GM23248 (cell line): ENCODE results near the gene PJA1. TPM values are rescaled to one million over a fixed set of nuclear protein-coding genes. Genes with fewer than 3 reads are reported as not detected.

Source experiments
- DNase-seq: peaks from one replicate; pipeline ENCODE4 v3.0.0-alpha.2; 2015
- H2AFZ ChIP-seq: fragments of 200-600 bp; sonication (generic); 2 replicates; pipeline ENCODE4 v1.6.1; 2016; ENCODE audit warnings: antibody characterized with exemption
- H3F3A ChIP-seq: fragments of 200-600 bp; sonication (generic); 2 replicates; pipeline ENCODE4 v1.6.1; 2016; ENCODE audit warnings: mild to moderate bottlenecking, antibody characterized with exemption, mixed run types; ENCODE audit not compliant: insufficient read depth
- H3K27ac ChIP-seq: fragments of 200-600 bp; sonication (generic); 2 replicates; pipeline ENCODE4 v1.5.1; 2016; ENCODE audit warnings: mild to moderate bottlenecking
- H3K27me3 ChIP-seq: fragments of 200-600 bp; sonication (generic); replicated peaks from 2 replicates; pipeline ENCODE4 v1.6.1; 2016; ENCODE audit warnings: mild to moderate bottlenecking; ENCODE audit not compliant: insufficient read depth
- H3K36me3 ChIP-seq: fragments of 200-600 bp; sonication (generic); 2 replicates; pipeline ENCODE4 v1.6.1; 2016; ENCODE audit warnings: low read depth, mild to moderate bottlenecking
- H3K4me1 ChIP-seq: fragments of 200-600 bp; sonication (generic); 2 replicates; pipeline ENCODE4 v1.6.1; 2016; ENCODE audit warnings: mild to moderate bottlenecking; ENCODE audit not compliant: insufficient read depth
- H3K4me2 ChIP-seq: fragments of 200-600 bp; sonication (generic); one replicate; pipeline ENCODE4 v1.6.1; 2016; ENCODE audit warnings: mild to moderate bottlenecking; ENCODE audit not compliant: unreplicated experiment
- H3K4me3 ChIP-seq: fragments of 200-600 bp; sonication (generic); 2 replicates; pipeline ENCODE4 v1.5.1; 2016; ENCODE audit warnings: mild to moderate bottlenecking
- H3K79me2 ChIP-seq: fragments of 200-600 bp; sonication (generic); 2 replicates; pipeline ENCODE4 v1.6.1; 2016; ENCODE audit warnings: mild to moderate bottlenecking; ENCODE audit not compliant: insufficient read depth
- H3K9ac ChIP-seq: fragments of 200-600 bp; sonication (generic); 2 replicates; pipeline ENCODE4 v1.6.1; 2016; ENCODE audit warnings: mild to moderate bottlenecking
- H3K9me2 ChIP-seq: fragments of 200-600 bp; sonication (generic); 2 replicates; pipeline ENCODE4 v1.6.1; 2016; ENCODE audit warnings: mixed run types, mild to moderate bottlenecking, moderate library complexity; ENCODE audit not compliant: insufficient read depth
- H3K9me3 ChIP-seq: fragments of 200-600 bp; sonication (generic); one replicate; pipeline ENCODE4 v1.6.1; 2017; ENCODE audit warnings: low read depth
- H4K20me1 ChIP-seq: fragments of 200-600 bp; sonication (generic); 2 replicates; pipeline ENCODE4 v1.6.0; 2016; ENCODE audit not compliant: insufficient read depth
- EZH2 ChIP-seq: fragments of 200-600 bp; sonication (generic); IDR thresholded peaks from 2 replicates; pipeline ENCODE4 v1.6.1; 2018; ENCODE audit warnings: antibody characterized with exemption, mild to moderate bottlenecking; ENCODE audit not compliant: insufficient read depth, poor library complexity, severe bottlenecking
- EZH2phosphoT487 ChIP-seq: fragments of 200-600 bp; sonication (generic); IDR thresholded peaks from 2 replicates; pipeline ENCODE4 v1.6.1; 2018; ENCODE audit warnings: antibody characterized with exemption, moderate library complexity, mild to moderate bottlenecking, low read depth; ENCODE audit not compliant: insufficient read depth
- whole genome bisulfite sequencing, 2 experiments: methylation state at CpG; one replicate each; pipeline ENCODE4 v1.1.6; 2015 to 2017; ENCODE audit warnings: low lambda C conversion rate in 2 of 2, low coverage in 1 of 2; ENCODE audit errors: missing lambda C conversion rate in 2 of 2; 5-methylcytosine and 5-hydroxymethylcytosine counted together
- in situ Hi-C: fragments of 300-500 bp; cut with MboI; formaldehyde crosslinking; loops from 2 replicates; pipeline ENCODE4 v1.15.0; 2020
- polyA plus RNA-seq: library from polyadenylated mRNA; unstranded; fragments of >200 nt; fragmentation: Nextera tagmentation; extraction: Ambion mirVana; gene quantifications from 2 replicates; pipeline ENCODE4 v1.2.1, GENCODE V29; 2016
- total RNA-seq: library from RNA; depleted of rRNA; stranded (reverse); fragments of >200 nt; shearing (Covaris generic); gene quantifications from 2 replicates; pipeline ENCODE4 v1.2.3, GENCODE V29; 2014

The PJA1 gene
- total and polyA plus RNA-seq, 2 experiments from 2014 or later = 26.6 to 32.7 TPM

- WGBS, 2 experiments = 73% methylated on average over 5 to 7 of the region's 7 CpGs
- H3K9me3 ChIP-seq = no peaks in the 10 kb centered on the region
- DNase-seq = no peak
- no peaks in the 10 kb centered on the region for H3K79me2 ChIP-seq
- no peak overlapping the region for H3K27ac ChIP-seq
- in situ Hi-C loops = no loop called here
- no peaks in the 10 kb centered on the region for H3F3A ChIP-seq
- H3K9ac ChIP-seq = no peak overlapping the region
- no peak overlapping the region for H2AFZ ChIP-seq
- no peaks in the 10 kb centered on the region for H3K9me2 ChIP-seq
- no peak overlapping the region for H3K4me3 ChIP-seq
- no peaks in the 10 kb centered on the region for H3K36me3 ChIP-seq
- H3K27me3 ChIP-seq = no peaks in the 10 kb centered on the region
- no peak overlapping the region for H3K4me2 ChIP-seq
- no peak for TF ChIP-seq EZH2
- no peak for TF ChIP-seq EZH2phosphoT487
- H4K20me1 ChIP-seq = no peaks in the 10 kb centered on the region
- no peaks in the 10 kb centered on the region for H3K4me1 ChIP-seq
These were observed 20.2 kb downstream of the PJA1 start for GRCh38 chrX:69144838-69145680.

GRCh38 chrX:69143530-69143929 is 21.7 kb downstream of the PJA1 start:
- Histone ChIP-seq H3K27ac (no peak overlapping the region), H3K36me3 (no peaks in the 10 kb centered on the region), H4K20me1 (no peaks in the 10 kb centered on the region), H3K4me3 (no peak overlapping the region), H2AFZ (no peak overlapping the region), H3K9me3 (no peaks in the 10 kb centered on the region), H3F3A (no peaks in the 10 kb centered on the region), H3K9me2 (no peaks in the 10 kb centered on the region), H3K4me1 (0 out of 2 replicates have a peak, but pooled peaks cover 2% of the 10 kb centered on the region), H3K4me2 (no peak overlapping the region), H3K27me3 (no peaks in the 10 kb centered on the region), H3K9ac (no peak overlapping the region), H3K79me2 (no peaks in the 10 kb centered on the region)
- in situ Hi-C loops = no loop called here
- TF ChIP-seq EZH2 = no peak
- no peak for TF ChIP-seq EZH2phosphoT487
- no peak for DNase-seq
- WGBS, 2 experiments = 44 to 58% methylated on average over 5 to 6 of the region's 7 CpGs

- DNase-seq = no peak
- Histone ChIP-seq H3K9me3 (no peaks in the 10 kb centered on the region), H3F3A (no peaks in the 10 kb centered on the region), H3K4me1 (peaks cover 6% of the 10 kb centered on the region), H3K79me2 (no peaks in the 10 kb centered on the region), H3K36me3 (no peaks in the 10 kb centered on the region), H2AFZ (no peak overlapping the region), H3K9ac (no peak overlapping the region), H3K27ac (no peak overlapping the region), H3K9me2 (no peaks in the 10 kb centered on the region), H3K4me3 (no peak overlapping the region), H3K27me3 (no peaks in the 10 kb centered on the region), H3K4me2 (no peak overlapping the region), H4K20me1 (no peaks in the 10 kb centered on the region)
- TF ChIP-seq EZH2phosphoT487 (no peak), EZH2 (no peak)
- 24 to 60% methylated on average over 1 to 12 of the region's 12 CpGs for WGBS, 2 experiments
- in situ Hi-C loops = no loop called here
These were observed 22.3 kb downstream of the PJA1 start for GRCh38 chrX:69142788-69143469.

- Histone ChIP-seq H3K4me3 (no peak overlapping the region), H3K9me2 (no peaks in the 10 kb centered on the region), H3K27me3 (no peaks in the 10 kb centered on the region), H2AFZ (no peak overlapping the region), H3K9ac (no peak overlapping the region), H4K20me1 (no peaks in the 10 kb centered on the region), H3K27ac (no peak overlapping the region), H3K36me3 (no peaks in the 10 kb centered on the region), H3K4me2 (no peak overlapping the region), H3K79me2 (no peaks in the 10 kb centered on the region), H3K9me3 (no peaks in the 10 kb centered on the region), H3F3A (no peaks in the 10 kb centered on the region), H3K4me1 (peaks cover 17% of the 10 kb centered on the region)
- TF ChIP-seq EZH2phosphoT487 (no peak), EZH2 (no peak)
- in situ Hi-C loops = no loop called here
- WGBS, 2 experiments = 89 to 100% methylated on average over 3 to 4 of the region's 5 CpGs
- DNase-seq = no peak
These were observed 24.4 kb downstream of the PJA1 start for GRCh38 chrX:69140837-69141236.
